ENCODE measurements around the gene THG1L. TPM values are rescaled to one million over a fixed set of nuclear protein-coding genes. Genes with fewer than 3 reads are reported as not detected.

Gene THG1L
- total RNA-seq (2022; extraction: Qiagen RNA extraction): 21.0 to 28.7 TPM (median 25.3 TPM) in 5 replicates

DNA sequence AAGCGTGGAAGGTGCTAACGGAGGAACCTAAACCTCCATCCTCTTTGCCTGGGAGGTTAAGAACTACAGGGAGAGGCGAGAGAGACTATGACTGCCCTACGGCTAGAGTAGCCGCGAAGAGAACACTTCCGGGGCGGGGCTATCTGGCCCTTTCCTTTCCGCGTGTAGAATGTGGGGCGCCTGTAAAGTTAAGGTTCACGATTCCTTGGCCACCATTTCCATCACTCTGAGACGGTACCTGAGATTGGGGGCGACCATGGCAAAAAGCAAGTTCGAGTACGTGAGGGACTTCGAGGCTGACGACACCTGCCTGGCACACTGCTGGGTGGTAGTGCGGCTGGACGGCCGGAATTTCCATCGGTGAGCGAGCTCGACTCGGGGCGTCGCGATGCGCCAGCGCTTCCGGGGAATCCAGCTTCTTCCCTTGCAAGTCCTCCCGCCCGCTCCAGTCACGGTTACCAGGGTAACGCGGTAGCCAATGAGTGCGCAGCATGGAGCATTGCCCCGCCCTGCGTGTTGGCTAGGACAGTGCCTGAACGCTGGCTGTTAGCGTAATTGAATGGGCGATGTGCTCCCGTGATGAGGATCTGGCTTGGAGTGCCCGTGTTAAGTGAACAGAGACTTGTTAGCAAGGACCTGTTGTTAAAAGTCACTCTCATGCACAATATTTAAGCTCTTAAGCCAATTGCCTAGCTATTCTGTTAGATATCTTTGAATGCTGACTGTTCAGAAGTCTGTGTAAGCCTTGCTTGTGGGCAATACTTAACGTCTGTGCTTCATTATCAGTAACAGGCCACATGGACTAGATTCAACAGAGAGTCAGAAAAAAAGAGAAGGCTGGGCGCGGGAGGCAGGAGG is at the start of gene THG1L:
TSS of gene THG1L (plus strand) at position 149 of the 858 bp plus-strand sequence. CDS start at position 170, 21 bp downstream.

DNA sequence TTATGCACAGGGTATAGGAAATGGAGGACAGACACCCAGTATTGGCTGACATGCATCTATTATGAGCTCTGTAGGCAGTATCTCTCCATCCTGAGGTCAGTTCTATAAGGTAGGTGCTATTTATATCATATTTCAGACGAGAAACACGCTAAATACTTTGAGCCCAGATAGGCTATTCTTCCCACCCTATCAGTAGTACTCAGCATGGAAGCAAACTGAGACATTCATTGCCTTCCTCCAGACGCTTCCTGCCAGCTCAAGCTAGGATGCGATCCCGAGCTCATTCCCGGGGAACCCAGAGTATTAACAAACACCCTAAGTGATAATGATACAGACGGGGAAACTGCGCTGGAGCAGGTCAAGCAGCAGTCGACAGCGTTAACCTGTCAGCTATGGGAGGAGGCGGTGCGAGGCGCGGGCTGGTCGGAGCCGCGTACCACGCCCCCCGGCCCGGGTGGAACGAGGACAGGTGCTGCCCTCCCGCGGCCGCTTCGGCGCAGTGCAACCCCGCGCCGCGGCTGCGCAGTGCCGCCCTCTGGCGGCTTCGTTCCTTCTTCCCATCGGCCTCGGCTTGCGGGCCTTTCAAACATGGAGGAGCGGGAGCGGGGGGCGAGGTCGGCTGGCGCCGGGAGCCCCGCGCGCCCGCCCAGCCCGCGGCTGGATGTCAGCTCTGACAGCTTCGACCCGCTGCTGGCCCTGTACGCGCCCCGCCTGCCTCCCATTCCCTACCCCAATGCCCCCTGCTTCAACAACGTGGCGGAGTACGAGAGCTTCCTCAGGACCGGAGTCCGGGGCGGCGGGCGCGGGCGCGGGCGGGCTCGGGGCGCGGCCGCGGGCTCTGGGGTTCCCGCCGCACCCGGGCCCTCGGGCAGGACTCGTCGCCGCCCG is 12.2 kb downstream of the THG1L start, which contains the start of gene LSM11:
TSS of gene LSM11 (plus strand) at position 550 of the 888 bp plus-strand sequence. CDS start at position 589, 39 bp downstream.

Other genes with a start within 250 kb of the THG1L start
- 7.7 to 10.6 TPM (median 10.1 TPM) in 5 replicates for gene ADAM19, start 155.6 kb upstream of the THG1L start, total RNA-seq (2022; extraction: Qiagen RNA extraction)
- gene SOX30, start 79.0 kb upstream of the THG1L start, total RNA-seq (2022; extraction: Qiagen RNA extraction): 0.03 TPM in 1 of 5 replicates, not detected in the others
- not detected in 5 replicates for gene C5orf52, start 59.9 kb upstream of the THG1L start, total RNA-seq (2022; extraction: Qiagen RNA extraction)
- 2.4 to 2.9 TPM (median 2.8 TPM) in 5 replicates for gene LSM11, start 12.3 kb downstream of the THG1L start, total RNA-seq (2022; extraction: Qiagen RNA extraction)
- gene CLINT1, start 127.7 kb downstream of the THG1L start, total RNA-seq (2022; extraction: Qiagen RNA extraction): 65.4 to 78.4 TPM (median 69.9 TPM) in 5 replicates

Data from A549 treated with AZD2906 at 1 μM for 4 hours (cell line).